HepG2 (cell line): ENCODE data around the gene MMP12. TPM values are rescaled to one million over a fixed set of nuclear protein-coding genes. Genes with fewer than 3 reads are reported as not detected.

Experiments used
- ATAC-seq: fragments of 200-7000 bp; cut with Tn5 transposase; 3 replicates; pipeline ENCODE4 v1.9.1; 2020; ENCODE audit warnings: mild to moderate bottlenecking, moderate library complexity
- BruUV-seq: library from RNA; stranded (reverse); fragments of 400-500 nt; replicated peaks from 2 replicates; lab custom pipeline; 2021; lab: Mats Ljungman, UMichigan
- CTCF ChIA-PET: fragments of 300-600 bp; formaldehyde crosslinking; extraction: SDS; loops from one replicate; lab custom pipeline; 2021; ENCODE audit warnings: low total read pairs, inconsistent platforms, low intra/inter-chr PET ratio; lab: Yijun Ruan, JAX
- POLR2A ChIA-PET: fragments of 350-600 bp; sonication (Branson Sonifier 250); formaldehyde crosslinking; loops from one replicate; lab custom pipeline; 2020; ENCODE audit warnings: antibody characterized with exemption, inconsistent platforms; lab: Yijun Ruan, JAX
- DNase-seq: peaks from one replicate; pipeline ENCODE4 v3.0.0-alpha.2; 2015; ENCODE audit warnings: low spot score
- FAIRE-seq: peaks from 3 replicates; lab custom pipeline; 2011; peaks lifted over from hg19 to GRCh38; lab: Jason Lieb, UNC
- H2AFZ ChIP-seq: one replicate; pipeline ENCODE4 v1.6.1; 2011; ENCODE audit warnings: low read length, inconsistent platforms
- H3K27ac ChIP-seq: fragments of 300-600 bp; 3 replicates; pipeline ENCODE4 v1.8.0; 2011; ENCODE audit warnings: mixed run types, mild to moderate bottlenecking, mixed read lengths, low read length, inconsistent platforms; ENCODE audit not compliant: insufficient read depth; ENCODE audit errors: extremely low read length
- H3K27me3 ChIP-seq, 2 experiments: fragments of 200-600 bp in 1 of 2; 2 replicates in 1 of 2; 3 replicates in 1 of 2; pipeline versions ENCODE4 v1.6.0 to v1.8.0; 2011; ENCODE audit warnings: low read length in 2 of 2, mild to moderate bottlenecking in 2 of 2, moderate library complexity in 2 of 2, inconsistent platforms in 1 of 2; ENCODE audit not compliant: insufficient read depth in 2 of 2, control insufficient read depth in 1 of 2
- H3K36me3 ChIP-seq, 2 experiments: fragments of 200-600 bp in 1 of 2; replicated peaks in 1 of 2; 2 replicates in 1 of 2; 3 replicates in 1 of 2; pipeline versions ENCODE4 v1.5.1 to v1.8.0; 2011; ENCODE audit warnings: low read length in 2 of 2, inconsistent platforms in 1 of 2; ENCODE audit not compliant: insufficient read depth in 2 of 2, control insufficient read depth in 1 of 2
- H3K4me1 ChIP-seq: 2 replicates; pipeline ENCODE4 v1.5.1; 2012; ENCODE audit warnings: low read length, inconsistent platforms; ENCODE audit not compliant: insufficient read depth
- H3K4me2 ChIP-seq: 2 replicates; pipeline ENCODE4 v1.6.0; 2011; ENCODE audit warnings: low read depth, low read length, inconsistent platforms
- H3K4me3 ChIP-seq, 3 experiments: fragments of 200-600 bp in 1 of 3; sonication (generic), shearing (Covaris generic) in 1 of 3; replicated peaks in 1 of 3; 2 replicates each; pipeline ENCODE4 v1.5.1; 2011 to 2016; ENCODE audit warnings: low read length in 3 of 3, inconsistent platforms in 2 of 3, low read depth in 2 of 3, mild to moderate bottlenecking in 2 of 3, control low read depth in 1 of 3, mixed read lengths in 1 of 3; ENCODE audit not compliant: insufficient read depth in 1 of 3
- H3K79me2 ChIP-seq: one replicate; pipeline ENCODE4 v1.6.1; 2011; ENCODE audit warnings: low read length, inconsistent platforms; ENCODE audit not compliant: insufficient read depth
- H3K9ac ChIP-seq: 2 replicates; pipeline ENCODE4 v1.6.0; 2011; ENCODE audit warnings: mild to moderate bottlenecking, low read depth, low read length, inconsistent platforms; ENCODE audit not compliant: insufficient read depth
- H3K9me3 ChIP-seq: 2 replicates; pipeline ENCODE4 v1.5.1; 2012; ENCODE audit warnings: mild to moderate bottlenecking, low read length
- H4K20me1 ChIP-seq: 2 replicates; pipeline ENCODE4 v1.6.0; 2011; ENCODE audit warnings: inconsistent platforms, mild to moderate bottlenecking, low read length, moderate library complexity; ENCODE audit not compliant: insufficient read depth
- ELK4 ChIP-seq: sonication (generic); formaldehyde crosslinking; IDR thresholded peaks from 2 replicates; pipeline ENCODE4 v1.9.0; 2021; ENCODE audit warnings: missing genetic modification reagents, borderline replicate concordance
- KDM2A ChIP-seq: sonication (generic); formaldehyde crosslinking; IDR thresholded peaks from 2 replicates; pipeline ENCODE4 v1.4.0; 2020; ENCODE audit warnings: low read depth, missing genetic modification reagents, borderline replicate concordance
- LCORL ChIP-seq, 2 experiments: fragments of 450-650 bp in 1 of 2; sonication (generic) in 1 of 2; formaldehyde crosslinking in 1 of 2; IDR thresholded peaks; 2 replicates each; pipeline versions ENCODE4 v1.5.0 to v1.6.1; 2017 to 2020; ENCODE audit warnings: antibody characterized with exemption in 1 of 2, missing genetic modification reagents in 1 of 2
- MAFK ChIP-seq, 2 experiments: IDR thresholded peaks in 1 of 2; conservative IDR thresholded peaks in 1 of 2; 2 replicates each; pipeline ENCODE4 v1.6.1; 2011; ENCODE audit warnings: improper control_type of control experiment in 2 of 2, low read length in 2 of 2
- MIER2 ChIP-seq: IDR thresholded peaks from 2 replicates; pipeline ENCODE4 v1.6.1; 2016; ENCODE audit warnings: missing biosample characterization, missing genetic modification reagents
- MXD1 ChIP-seq: sonication (generic); formaldehyde crosslinking; IDR thresholded peaks from 2 replicates; pipeline ENCODE4 v1.4.0; 2020; ENCODE audit warnings: mild to moderate bottlenecking, missing genetic modification reagents
- SALL1 ChIP-seq: sonication (generic); formaldehyde crosslinking; IDR thresholded peaks from 2 replicates; pipeline ENCODE4 v1.8.0; 2022; ENCODE audit warnings: mild to moderate bottlenecking, missing genetic modification reagents
- SCMH1 ChIP-seq: sonication (generic); formaldehyde crosslinking; IDR thresholded peaks from 2 replicates; pipeline ENCODE4 v1.9.0; 2021; ENCODE audit warnings: missing genetic modification reagents, mild to moderate bottlenecking, borderline replicate concordance
- ZEB1 ChIP-seq: IDR thresholded peaks from 2 replicates; pipeline ENCODE4 v1.6.1; 2012; ENCODE audit warnings: mild to moderate bottlenecking, low read depth, inconsistent platforms; ENCODE audit not compliant: insufficient replicate concordance
- ZNF24 ChIP-seq: fragments of 450-650 bp; IDR thresholded peaks from 2 replicates; pipeline ENCODE4 v1.6.1; 2017; ENCODE audit warnings: antibody characterized with exemption, mild to moderate bottlenecking
- ZNF883 ChIP-seq: sonication (generic); formaldehyde crosslinking; IDR thresholded peaks from 2 replicates; pipeline ENCODE4 v1.5.1; 2020; ENCODE audit warnings: mild to moderate bottlenecking, missing genetic modification reagents; ENCODE audit errors: not compliant biosample characterization
- WGBS: methylation state at CpG from one replicate; pipeline ENCODE4 v1.1.6; 2017; ENCODE audit warnings: low lambda C conversion rate; 5-methylcytosine and 5-hydroxymethylcytosine counted together
- in situ Hi-C: cut with HindIII; loops from 2 replicates; pipeline ENCODE4 v1.10.0; 2017; ENCODE audit warnings: low pct_unique_long_range_greater_than_20kb; ENCODE audit not compliant: extremely low pct_ligation_motif_present
- intact Hi-C: fragments of 100-400 bp; cut with micrococcal nuclease; formaldehyde crosslinking; loops from one replicate; pipeline ENCODE4 v1.10.0; 2022; ENCODE audit not compliant: unreplicated experiment
- polyA plus RNA-seq, 8 experiments: library from polyadenylated mRNA; depleted of rRNA in 3 of 8; stranded (reverse) in 7 of 8; unstranded in 1 of 8; fragments of >200 nt; fragmentation: Illumina TruSeq in 4 of 8; extraction: Trizol in 4 of 8; gene quantifications; 2 replicates each; pipeline versions ENCODE4 v1.2.1 to v1.2.3, GENCODE V29; 2011 to 2016; ENCODE audit warnings: low read depth in 4 of 8, missing spikeins in 1 of 8, mixed read lengths in 1 of 8; ENCODE audit not compliant: insufficient read depth in 1 of 8
- total RNA-seq, 5 experiments: library from RNA; depleted of rRNA; stranded (reverse); fragments of >200 nt; fragmentation: Illumina TruSeq; extraction: Trizol; gene quantifications; 2 replicates each; pipeline ENCODE4 v1.2.3, GENCODE V29; 2016; ENCODE audit warnings: low read depth in 1 of 5
- TF ChIP-seq, protein P1 (sequence below), 2 experiments: sonication (generic) in 1 of 2; formaldehyde crosslinking in 1 of 2; IDR thresholded peaks; 2 replicates each; pipeline versions ENCODE4 v1.4.0 to v1.6.1; 2018 to 2020; ENCODE audit warnings: missing genetic modification reagents in 2 of 2, borderline replicate concordance in 1 of 2, low read depth in 1 of 2, mild to moderate bottlenecking in 1 of 2, missing biosample characterization in 1 of 2

Gene MMP12
- total and polyA plus RNA-seq, 2 of the 13 experiments (the other 11 are each of a cell fraction or from before 2014, with no cell fraction given), result not detected

DNA sequence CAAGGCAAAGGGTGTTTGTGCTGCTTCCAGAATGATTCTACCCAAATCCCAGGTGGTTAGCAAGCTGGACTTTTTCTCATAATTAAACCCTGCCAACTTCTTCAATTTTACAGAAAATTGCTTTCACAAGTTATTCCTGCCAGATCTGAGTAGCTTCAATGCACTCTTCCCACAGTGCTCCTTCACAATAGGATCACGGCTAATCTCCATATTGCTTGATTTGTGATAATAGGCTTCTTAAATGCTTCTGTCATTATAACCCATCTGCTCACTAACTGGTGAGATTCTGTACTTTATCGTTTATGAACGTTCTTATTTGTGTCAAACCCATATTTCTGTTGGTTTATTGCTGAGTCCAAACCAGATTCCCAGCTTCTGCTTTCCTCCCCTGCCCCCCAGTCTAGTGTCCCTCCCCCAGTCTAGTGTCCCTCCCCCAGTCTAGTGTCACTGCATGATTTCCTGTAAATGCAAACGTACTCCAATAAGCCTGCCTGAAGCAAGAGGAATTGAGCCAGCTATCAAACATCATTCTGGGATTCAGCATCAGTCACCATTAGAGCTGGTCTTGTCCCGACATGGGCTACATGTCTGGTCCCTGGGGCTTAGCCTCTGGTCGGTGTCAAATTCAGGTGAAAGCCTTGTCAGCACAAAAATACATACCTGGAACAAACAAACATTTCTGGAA lies 45.3 kb downstream of the MMP12 start:
- H3K9me3 ChIP-seq, result no peaks in the 10 kb centered on the region
- peaks cover 13% of the 10 kb centered on the region for H3K4me1 ChIP-seq
- H3K79me2 ChIP-seq, result no peaks in the 10 kb centered on the region
- H4K20me1 ChIP-seq, result no peaks in the 10 kb centered on the region
- ATAC-seq (no peak), FAIRE-seq (no peak), DNase-seq (no peak)
- WGBS, result 30% methylated on average over 6 of the region's 6 CpGs
- no peak overlapping the region for H3K27ac ChIP-seq
- no TSS peak for BruUV-seq
- intact Hi-C loops (no loop called here), in situ Hi-C loops (loop anchor here (10.0 kb wide), 1 partner anchor 115 kb away; no protein-coding TSS in a partner anchor)
- H3K4me3 ChIP-seq, result no peak overlapping the region
- no peaks in the 10 kb centered on the region for H3K36me3 ChIP-seq
- no peak overlapping the region for H3K4me2 ChIP-seq
- ChIA-PET CTCF (no interaction called here), POLR2A (no interaction called here)
- H3K27me3 ChIP-seq, result no peaks in the 10 kb centered on the region
- no peak for TF ChIP-seq ZEB1
- 0 out of 4 replicates have a peak, but pooled peaks have one; percentile 5 to 6 for TF ChIP-seq MAFK (conservative IDR thresholded peaks at IDR 0.05 in 1 of 2, IDR thresholded peaks at IDR 0.05 in 1 of 2; ENCODE audit: low read length in 2 of 2)
- no peak overlapping the region for H3K9ac ChIP-seq
- no peak overlapping the region for H2AFZ ChIP-seq

GRCh38 chr11:102824556-102824955 lies 50.2 kb downstream of the MMP12 start:
- CTCF ChIA-PET, result no interaction called here
- in situ Hi-C loops, result loop anchor here (10.0 kb wide), 1 partner anchor 120 kb away; no protein-coding TSS in a partner anchor
- no peak for DNase-seq
- TF ChIP-seq, protein P1, sequence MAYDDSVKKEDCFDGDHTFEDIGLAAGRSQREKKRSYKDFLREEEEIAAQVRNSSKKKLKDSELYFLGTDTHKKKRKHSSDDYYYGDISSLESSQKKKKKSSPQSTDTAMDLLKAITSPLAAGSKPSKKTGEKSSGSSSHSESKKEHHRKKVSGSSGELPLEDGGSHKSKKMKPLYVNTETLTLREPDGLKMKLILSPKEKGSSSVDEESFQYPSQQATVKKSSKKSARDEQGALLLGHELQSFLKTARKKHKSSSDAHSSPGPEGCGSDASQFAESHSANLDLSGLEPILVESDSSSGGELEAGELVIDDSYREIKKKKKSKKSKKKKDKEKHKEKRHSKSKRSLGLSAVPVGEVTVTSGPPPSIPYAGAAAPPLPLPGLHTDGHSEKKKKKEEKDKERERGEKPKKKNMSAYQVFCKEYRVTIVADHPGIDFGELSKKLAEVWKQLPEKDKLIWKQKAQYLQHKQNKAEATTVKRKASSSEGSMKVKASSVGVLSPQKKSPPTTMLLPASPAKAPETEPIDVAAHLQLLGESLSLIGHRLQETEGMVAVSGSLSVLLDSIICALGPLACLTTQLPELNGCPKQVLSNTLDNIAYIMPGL (CRISPR knock-in tag; IDR thresholded peaks at IDR 0.05; ENCODE audit: borderline replicate concordance in 1 of 2, low read depth in 1 of 2), result no peak
- TF ChIP-seq KDM2A (CRISPR knock-in tag), result no peak
- no peak for TF ChIP-seq ZNF24
- TF ChIP-seq LCORL (IDR thresholded peaks at IDR 0.05), result no peak
- no peak for TF ChIP-seq LCORL (CRISPR knock-in tag; IDR thresholded peaks at IDR 0.05)
- no peak for TF ChIP-seq MIER2 (CRISPR knock-in tag)
- TF ChIP-seq ELK4 (CRISPR knock-in tag), result no peak
- no peak for TF ChIP-seq ZNF883 (CRISPR knock-in tag)
- no peak for TF ChIP-seq SCMH1
- no peak for TF ChIP-seq SALL1 (CRISPR knock-in tag)
- TF ChIP-seq MXD1 (CRISPR knock-in tag), result no peak

More at GRCh38 chr11:102824556-102824955, 50.2 kb downstream of the MMP12 start:
- no peaks in the 10 kb centered on the region for H3K9me3 ChIP-seq
- WGBS, result 50% methylated on average over 1 of the region's 1 CpG
- H3K9ac ChIP-seq, result no peak overlapping the region
- no peak overlapping the region for H3K4me3 ChIP-seq
- H3K4me2 ChIP-seq, result no peak overlapping the region
- no peak overlapping the region for H3K27ac ChIP-seq
- no peak for ATAC-seq
- intact Hi-C loops, result no loop called here
- POLR2A ChIA-PET, result no interaction called here
- H3K79me2 ChIP-seq, result no peaks in the 10 kb centered on the region
- no peak overlapping the region for H2AFZ ChIP-seq
- H3K4me1 ChIP-seq, result no peaks in the 10 kb centered on the region
- no peaks in the 10 kb centered on the region for H4K20me1 ChIP-seq
- no peaks in the 10 kb centered on the region for H3K27me3 ChIP-seq
- no TSS peak for BruUV-seq
- H3K36me3 ChIP-seq, result no peaks in the 10 kb centered on the region
- no peak for FAIRE-seq
